Stimulated activated CD8-positive, alpha-beta memory T cell treated with anti-CD3 and anti-CD28 coated beads, Interleukin-7, amount 100 ng/mL, for 48 hours (primary cell): Measurements from ENCODE around the gene DNAH11.

Experiments
- DNase-seq, 2 donors: peaks; one replicate each; pipeline ENCODE4 v3.0.0-alpha.2; 2020; ENCODE audit warnings: low read depth in 1 of 2; ENCODE audit errors: extremely low read depth in 1 of 2

The DNAH11 gene

DNA sequence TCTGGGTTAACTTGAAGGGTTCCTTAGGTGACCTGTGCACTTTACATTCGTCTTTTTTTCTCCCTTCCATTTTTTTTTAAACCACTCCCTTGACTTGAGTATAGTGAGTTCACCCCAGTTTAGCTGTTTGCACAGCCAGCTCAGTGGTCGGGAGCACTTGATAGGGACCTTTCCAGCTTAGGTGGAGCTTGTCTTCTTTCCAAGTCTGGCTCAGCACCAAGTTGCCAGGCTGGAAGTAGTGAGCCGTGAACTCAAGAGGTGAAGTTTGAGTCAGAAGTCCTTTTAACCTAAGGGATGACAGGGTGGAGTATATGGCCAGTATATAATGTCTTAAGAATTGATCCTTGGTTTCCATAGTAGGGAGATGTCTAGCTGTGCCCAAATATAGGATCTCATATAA is 7.2 kb downstream of the DNAH11 start:
- DNase-seq: no peak

DNA sequence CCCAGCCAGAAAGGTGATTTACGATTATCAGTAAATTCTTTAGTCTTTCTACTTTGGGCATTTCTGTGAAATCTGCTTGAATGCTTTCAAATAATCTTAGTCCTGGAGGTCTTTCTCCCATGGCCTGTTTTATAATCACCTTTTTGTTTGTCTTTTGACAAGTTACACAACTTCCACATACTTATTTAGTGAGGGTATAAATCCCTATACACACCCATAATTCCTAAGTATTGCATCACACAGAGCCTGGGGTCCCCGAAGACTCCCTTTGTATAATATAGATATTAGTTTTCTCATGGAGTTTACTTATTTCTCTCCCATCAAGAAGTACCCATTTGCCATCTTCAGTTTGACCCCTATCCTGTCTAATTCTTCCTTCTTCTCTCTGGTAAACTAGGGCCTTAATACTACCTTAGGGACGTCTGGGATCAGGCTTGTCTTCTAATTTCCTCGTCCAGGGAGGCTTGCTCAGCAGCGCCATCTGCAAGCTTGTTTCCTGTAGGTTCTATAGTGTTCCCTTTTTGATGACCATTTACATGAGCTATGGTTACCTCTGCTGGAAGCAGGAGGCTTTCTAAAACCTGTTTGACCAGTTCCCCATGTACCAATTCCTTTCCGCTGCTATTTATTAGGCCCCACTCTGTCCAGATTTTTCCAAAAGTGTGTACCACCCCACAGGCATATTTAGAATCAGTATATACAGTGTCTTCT is 8.1 kb downstream of the DNAH11 start:
- DNase-seq: no peak

DNA sequence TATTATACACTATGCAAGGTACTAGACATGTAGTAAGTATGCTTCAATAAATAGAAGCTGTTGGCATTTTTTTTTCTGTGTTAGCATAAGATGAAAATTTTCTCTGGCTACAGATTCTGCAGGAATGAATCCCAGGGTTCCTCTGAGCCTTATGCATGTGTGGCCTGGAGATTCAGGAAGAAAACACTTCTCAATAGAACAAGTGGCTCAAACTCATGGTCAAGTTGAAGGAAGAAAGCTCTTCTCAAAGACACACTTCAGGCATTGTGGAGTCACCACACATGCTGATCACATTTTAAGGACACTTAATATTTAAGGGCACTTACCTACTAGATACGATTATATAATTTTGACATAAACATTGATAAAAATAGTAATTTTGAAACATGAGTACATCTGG is 19.5 kb downstream of the DNAH11 start:
- DNase-seq: no peak

DNA sequence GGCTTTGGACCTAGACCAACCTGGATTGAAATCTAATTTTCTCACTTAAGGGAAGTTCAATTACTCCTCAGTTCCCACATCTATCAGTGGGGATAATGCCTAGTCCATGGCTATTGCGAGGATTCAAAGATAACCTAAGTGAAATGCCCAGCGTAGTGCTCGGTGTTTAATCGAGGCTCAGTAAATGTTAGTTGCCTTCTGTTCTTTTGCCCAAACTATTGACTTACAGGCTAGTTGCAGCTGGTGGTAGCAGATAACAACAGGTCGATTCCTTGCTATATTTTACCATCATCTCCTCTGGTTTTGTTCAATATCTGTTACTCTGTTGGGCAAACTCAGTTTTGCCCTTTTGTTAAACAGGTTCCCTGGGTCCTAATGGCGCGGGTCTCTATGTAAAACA is 22.8 kb downstream of the DNAH11 start:
- no peak for DNase-seq

DNA sequence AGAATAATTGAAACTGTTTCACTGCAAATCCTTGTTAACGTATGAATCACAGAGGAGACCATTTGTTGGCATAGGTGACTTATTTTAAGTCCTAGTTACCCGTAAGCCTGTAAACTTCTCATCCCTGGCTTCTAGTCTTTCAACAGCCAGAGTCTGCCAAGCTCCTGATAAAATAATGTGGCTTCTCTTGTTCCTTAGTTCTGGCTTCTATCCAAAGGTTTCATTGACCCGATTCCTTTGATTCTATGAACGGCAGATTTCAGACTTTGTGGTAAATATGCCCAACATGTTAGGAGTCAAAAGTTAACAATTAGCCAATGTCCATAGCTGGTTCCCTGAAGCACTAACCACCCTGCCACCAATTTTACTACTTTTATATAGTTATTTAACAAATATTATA is 23.3 kb downstream of the DNAH11 start:
- DNase-seq: no peak

DNA sequence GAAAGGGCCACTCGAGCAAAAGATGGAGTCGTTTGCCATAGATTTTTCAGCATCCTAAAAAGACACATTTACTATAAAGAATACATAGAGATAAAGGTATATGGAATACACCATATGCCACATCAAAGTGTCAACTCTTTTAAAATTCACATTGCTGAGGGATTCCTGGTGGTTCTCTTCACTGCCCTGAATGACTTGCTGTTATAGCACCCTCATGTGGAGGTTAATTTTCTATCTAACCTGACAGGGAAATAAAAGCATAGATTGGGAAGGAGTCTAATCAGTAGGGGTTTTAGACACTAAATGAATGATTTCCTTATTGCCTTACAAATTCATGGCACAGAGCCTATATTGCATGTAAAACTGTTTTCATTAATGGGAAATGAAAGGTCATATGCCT is 25.9 kb downstream of the DNAH11 start:
- DNase-seq: no peak

DNA sequence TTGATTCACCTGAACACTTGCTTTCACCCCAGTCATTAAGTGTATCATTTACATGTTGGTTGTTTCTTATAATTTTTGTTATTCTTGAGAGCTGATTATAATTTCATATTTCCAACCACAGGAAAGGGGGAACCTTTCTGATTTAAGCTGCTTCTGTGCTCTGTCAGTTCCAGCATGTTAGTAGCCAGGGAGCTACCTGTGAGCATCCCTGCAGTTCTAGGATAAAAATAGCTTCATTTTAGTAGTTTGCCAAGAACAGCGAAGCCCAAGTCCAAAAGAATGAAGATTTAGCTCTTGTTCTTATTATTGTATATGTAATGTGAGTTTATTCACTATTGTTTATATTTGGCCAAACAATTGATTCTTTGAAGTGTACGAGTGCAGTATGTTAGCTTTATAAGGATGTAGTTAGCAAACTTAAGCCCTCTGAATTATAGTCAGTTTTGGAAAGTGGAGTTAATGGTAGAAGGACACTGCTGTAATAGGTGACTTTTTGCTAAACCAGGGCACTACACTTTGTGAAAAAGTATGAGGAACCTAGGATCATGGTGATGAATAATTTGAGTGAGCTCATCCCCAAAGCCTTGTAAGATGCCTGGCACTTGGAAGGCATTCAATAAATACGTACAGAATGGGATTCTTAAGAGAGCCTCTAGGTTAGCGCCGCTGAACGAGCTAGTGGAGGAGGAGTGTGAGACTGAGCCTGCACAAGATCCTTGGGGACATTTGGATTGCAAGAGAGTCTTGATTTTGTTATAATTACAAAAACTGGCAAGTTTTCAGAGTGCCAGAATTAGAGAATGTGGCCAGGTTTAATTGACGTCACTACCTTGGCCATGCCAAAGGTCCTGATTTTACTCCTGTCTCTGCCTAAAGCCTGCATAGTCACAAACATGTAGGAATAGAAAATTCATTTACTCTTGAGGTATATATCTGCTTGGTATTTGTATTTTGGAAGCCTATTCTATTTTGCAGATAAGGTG is 29.8 kb downstream of the DNAH11 start:
- no peak for DNase-seq

DNA sequence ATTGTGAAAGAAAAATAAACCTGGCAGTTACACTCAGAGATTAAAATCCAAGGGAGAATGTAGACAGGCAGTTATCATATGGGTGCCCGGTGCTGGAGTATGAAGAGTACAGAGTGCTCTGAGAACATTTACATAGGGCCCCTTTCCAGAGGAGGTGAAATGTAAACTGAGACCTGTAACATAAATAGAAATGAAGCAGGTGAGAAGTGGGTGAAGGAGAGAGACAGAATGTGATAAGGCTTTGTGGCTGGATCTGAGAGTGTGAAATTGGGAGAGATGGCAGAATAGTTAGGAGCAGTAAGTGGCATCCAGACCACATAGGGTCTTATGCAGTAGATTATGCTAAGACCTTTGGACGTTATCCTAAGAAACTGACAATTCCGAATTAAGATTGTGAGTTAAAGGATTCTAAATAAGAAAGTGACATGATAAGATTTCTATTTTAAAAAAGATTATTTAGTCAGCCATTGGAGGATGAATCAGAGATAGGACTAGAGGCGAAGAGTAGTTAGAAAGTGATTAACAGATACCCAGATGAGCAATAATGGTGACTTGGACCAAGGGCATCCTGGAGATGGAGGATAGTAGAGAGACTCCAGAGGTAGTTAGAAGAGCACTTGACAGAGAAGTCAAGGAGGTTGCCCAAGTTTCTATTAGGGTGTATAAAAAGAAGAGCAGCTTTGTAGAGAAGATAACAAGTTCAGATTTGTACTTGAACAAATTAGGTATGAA is 36.7 kb downstream of the DNAH11 start:
- DNase-seq: no peak

DNA sequence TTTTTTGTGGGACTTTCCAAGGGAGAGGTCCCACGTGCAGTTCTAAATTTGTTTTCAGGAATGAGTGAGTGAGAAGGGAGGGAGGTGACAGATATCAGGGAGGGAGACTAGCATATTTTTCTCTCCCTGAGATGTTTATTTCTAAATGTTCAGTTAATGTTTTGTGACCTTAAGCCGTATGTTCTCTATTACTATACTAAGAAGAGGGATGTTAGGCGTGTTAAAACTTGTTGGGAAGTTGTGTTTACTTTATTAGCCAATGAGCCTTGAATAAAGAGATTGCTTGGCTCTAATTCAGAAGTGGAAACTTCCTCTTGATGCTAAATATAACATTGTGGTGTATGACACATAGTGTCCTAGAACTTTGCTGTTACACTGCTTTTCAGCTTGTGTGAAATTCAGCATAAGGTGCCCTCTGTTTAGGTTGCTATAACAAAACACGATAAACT is 37.3 kb downstream of the DNAH11 start:
- no peak for DNase-seq

DNA sequence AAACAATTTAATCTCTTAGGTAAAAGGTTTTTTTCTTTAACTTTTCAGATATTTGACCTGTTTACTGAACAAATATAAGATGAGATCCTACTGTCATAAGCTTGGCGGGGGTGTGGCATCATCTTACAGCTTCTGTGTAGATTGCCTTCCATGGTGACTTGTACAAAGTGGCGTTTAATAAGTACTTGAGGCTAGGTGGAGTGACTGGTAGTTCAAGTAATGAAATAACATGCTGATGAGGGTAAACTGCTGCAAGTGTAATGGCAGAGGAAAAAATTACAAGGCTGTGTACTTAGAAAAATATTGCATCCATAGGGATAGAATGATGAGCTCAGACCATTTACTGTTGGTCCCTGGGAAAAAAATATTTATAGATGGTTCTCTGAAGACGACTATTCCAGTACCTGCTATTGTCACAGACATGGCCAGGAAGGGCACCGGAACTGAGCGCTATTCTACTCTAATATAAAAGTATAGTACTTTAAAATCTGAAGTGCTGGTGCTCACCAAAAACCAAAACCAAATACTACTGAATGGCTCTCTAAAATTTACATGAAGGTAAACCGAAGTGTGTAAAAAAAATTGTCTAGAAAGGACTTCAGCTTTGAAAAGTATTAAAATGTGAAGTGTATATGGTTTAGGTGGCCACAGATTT is 42.4 kb downstream of the DNAH11 start:
- DNase-seq: no peak

DNA sequence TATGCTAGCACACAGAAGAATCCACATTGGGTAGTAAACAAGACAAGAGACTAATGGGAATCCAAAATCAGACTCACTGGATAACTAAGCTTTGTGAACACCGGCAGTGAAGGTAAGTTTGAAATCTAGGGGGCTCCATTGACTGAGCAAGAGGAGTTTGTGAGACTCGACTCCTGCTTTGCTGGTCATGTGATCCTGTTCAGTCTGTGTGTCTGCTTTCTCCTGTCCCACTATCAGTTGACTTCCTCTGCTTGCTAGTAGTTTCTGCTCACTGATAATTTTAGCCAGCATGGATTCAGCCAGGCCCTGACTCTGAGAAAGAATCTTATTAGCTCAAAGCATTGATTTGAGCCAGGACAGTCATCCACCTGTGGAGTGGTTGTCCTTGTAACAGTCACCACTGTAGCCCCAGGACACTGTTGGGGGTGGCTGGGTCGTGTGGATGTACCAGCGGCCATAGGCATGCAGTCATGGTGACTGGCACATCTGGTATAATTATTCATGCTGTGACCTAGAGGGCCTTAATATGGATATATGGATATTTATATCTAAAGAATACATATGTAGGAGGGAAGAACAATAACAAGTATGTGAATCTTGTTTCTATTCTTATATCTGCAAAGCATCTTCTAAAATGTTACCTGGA is 44.4 kb downstream of the DNAH11 start:
- no peak for DNase-seq

DNA sequence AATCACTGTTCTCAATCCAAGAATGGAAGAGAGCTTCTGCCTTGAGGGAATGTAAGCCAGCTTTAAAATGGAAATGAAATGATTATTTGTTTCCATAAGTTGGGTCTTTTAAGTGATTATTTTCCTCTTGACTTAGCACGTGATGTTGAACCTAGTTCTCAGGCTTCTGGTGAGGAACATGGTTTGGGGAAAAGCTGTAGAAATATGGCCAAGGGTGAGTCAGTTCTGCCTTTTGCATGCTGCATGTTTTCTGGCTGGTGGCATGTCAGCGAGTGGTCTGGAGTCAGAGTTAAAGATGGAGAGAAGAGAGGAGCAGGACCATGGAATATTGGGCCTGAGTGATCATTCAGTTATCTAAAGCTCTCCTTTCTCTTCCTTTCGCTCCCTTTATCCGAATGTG is 54.0 kb downstream of the DNAH11 start:
- DNase-seq: no peak

DNA sequence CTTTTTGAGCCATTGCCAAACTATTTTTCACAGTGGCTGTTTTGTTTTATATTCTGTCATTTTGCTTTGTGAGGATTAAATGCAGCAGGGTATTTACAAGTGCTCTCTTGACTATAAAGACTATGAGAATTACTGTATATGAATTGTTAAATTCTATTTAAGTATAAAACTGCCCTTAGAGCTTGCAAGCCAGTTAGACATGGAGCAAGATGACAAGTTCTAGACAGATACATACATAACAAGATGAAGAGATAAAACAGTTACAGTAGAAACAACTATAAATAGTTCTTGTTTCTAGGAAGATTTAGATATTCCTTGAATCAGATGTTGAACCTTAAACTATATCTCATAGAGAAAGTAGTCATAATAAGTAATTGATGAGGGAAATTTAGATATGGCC is 60.6 kb downstream of the DNAH11 start:
- no peak for DNase-seq

DNA sequence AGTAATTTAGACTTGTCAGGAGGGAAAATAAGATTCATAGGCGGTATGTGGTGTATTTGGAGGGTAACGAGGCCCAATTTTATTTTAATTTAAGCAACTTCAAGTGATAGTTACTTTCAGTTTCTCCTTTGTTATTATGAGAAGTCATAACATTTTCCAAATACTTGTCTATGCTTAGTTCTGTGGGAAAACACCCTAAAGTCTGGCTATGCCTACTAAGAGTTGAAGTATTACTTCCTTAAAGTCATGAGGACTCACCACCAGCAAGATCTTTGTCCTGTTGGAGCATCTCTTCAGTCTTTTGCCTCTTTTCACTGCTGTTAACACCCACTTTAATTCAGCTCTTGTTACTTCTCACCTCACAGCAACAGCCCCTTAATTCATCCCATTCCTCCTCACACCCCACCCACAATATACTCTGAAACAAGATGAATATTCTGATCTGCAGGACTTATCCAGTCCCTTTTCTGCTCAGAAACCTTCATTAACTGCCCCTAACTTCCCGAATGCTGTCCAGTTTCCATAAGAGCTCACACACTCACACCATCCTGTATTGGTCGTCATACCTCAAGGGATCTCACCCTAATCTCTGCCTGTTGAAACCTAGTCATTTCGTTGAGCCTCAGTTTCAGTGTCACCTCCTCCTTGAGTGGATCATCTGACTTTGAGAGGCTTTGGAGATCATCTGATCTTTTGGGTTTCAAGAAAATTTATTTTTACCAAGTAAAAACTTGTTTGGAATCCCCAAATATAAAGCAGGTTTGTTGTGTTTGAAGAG is 61.3 kb downstream of the DNAH11 start:
- DNase-seq: no peak

DNA sequence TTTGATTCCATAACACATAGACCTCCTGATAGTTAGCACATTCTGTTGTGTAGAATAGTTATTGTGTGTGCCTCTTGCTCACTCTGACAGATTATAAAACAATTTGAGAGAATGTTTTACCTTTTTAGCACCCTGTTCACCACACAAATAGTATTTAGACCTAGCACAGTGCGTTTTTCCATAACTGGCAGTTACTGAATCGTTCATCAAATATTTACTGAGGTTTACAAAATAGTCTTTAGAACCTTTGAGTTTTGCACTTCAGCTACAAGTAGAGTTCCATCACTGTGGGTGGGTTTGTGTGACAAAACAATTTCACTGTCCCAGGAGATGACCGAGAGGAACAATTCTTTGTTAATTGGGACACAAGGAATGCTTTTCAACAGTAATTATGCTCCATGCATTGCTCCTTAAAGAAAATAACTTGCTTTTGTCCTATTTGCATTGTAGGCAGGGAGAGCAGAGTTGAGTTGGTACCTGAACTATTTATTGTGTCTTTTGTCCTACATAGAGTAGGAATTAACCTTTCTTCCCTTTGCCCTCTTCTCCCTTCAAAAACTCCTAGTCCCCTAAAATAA is 62.3 kb downstream of the DNAH11 start:
- no peak for DNase-seq

DNA sequence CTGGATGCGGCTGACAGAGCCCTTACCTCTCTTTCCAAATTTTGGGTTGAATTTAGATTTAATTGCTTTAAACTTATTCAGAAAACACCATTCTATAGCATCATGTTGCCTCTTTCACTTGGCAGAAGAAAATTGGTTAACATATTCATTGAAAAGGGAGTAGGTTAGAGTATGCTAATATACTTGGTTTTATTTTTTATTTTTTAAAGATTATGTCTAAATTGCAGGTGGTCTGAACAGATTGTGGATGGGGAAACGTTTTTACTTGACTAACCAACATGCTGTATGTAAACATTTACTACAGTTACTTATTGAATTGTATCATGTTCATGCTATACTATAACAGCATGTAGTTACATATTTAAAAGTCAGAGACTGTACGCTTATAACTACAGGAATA is 65.6 kb downstream of the DNAH11 start:
- DNase-seq: no peak

DNA sequence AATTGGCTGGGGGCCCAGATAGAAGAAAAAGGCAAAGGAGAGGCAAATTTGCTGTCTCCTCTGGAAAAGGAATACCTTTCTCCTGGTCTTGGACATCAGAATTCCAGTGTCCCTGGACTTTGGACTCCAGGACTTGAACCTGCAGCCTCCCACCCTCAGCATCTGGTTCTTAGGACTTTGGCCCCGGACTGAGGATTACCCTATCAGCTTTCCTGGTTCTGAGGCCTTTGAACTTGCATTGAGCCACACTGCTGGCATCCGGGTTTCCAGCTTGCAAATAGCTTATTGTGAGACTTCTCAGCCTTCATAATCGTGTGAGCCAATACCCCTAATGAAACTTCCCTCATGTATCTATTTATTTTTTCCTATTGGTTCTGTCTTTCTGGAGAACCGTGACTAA is 68.3 kb downstream of the DNAH11 start:
- DNase-seq: no peak

DNA sequence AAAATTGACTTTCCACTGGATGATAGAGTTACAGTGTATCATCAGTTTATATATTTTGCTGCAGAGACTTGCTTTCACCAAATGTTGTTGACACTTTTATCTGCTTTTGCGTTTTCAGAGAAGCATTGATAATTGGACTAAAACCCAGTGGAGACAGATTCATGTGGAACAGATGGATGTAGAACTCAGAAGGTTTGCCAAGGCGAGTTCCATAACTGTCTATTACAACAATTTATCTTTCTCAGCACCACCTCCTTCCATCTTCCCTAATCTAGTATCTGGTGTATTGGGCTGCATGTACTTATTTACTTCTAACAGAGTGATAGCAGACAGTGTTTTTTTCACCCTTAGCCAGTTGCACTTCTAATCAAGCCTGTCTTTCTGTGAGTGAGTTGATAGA is 73.3 kb downstream of the DNAH11 start:
- no peak for DNase-seq

DNA sequence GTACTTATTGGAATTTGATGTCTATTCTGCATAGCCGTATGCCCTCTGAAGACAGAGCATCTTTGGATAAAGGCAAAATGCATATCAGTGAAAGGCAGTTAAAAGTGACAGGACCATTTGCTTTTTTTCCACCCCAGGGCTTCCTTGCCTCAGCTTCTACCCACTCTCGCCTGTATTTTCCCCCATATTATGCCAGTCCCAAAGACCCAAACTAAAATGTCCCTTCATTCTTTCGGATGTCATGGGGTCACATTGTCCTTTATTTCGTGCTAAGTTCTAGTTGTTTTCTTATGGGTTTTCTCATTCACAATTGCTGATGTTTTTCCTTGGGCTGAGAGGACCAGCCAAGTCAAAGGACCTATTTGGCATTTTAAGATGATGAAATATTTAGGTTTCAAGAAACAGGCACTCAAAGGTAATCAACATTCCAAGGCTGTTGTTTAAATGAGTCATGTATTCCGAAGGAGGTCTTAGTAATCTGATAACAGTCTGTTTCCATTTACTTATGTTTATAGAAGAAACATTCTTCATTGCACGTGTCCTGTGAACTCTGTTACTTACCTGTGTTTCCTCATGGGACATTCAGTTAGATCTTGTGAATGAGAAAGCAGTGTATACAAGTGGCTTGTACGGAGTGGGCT is 74.1 kb downstream of the DNAH11 start:
- DNase-seq: no peak
